ENCODE measurements around the gene OVCH2.

OVCH2 gene

DNA sequence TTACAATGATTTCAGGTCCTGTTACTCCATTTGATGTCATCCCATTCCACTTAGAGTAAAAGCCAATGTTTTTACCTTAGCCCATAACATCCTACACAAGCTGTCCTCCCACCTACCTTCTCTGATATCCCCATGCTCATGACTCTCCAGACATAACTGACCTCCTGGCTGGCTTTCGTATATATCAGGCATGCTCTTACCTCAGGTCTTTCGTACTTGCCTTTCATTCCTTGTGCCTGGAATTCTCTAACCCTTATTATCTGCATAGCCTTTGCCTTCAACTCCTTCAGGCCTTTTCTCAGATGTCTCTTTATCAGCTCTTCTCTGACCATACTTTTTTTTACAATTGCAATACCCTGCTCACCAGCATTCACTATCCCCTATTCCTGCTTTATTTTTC, 22.7 kb downstream of the OVCH2 start:
- no peak for DNase-seq (ENCODE audit: low spot score)
- TF ChIP-seq, protein P1, sequence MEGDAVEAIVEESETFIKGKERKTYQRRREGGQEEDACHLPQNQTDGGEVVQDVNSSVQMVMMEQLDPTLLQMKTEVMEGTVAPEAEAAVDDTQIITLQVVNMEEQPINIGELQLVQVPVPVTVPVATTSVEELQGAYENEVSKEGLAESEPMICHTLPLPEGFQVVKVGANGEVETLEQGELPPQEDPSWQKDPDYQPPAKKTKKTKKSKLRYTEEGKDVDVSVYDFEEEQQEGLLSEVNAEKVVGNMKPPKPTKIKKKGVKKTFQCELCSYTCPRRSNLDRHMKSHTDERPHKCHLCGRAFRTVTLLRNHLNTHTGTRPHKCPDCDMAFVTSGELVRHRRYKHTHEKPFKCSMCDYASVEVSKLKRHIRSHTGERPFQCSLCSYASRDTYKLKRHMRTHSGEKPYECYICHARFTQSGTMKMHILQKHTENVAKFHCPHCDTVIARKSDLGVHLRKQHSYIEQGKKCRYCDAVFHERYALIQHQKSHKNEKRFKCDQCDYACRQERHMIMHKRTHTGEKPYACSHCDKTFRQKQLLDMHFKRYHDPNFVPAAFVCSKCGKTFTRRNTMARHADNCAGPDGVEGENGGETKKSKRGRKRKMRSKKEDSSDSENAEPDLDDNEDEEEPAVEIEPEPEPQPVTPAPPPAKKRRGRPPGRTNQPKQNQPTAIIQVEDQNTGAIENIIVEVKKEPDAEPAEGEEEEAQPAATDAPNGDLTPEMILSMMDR (IDR thresholded peaks at IDR 0.05; ENCODE audit: extremely low read depth, missing control alignments) = no peak

DNA sequence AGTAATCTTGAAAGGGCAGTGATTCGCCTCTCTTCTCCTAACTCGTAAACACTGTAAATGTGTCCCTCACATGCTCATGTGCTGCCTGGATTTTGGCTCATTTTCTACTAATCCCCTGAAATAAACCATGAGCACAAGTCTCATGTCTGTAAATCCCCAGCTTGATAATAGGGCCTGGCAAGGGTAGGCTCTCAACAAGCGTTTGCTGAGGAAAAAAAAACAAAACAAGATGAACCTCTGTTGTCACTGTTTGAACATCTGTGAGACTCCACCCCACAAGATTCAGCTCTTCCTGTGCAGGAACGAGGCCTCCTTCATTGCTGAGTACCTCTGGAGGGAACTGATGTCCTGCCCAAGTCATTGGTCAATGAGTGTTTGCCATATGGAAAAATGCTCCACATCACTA, 28.5 kb downstream of the OVCH2 start:
- DNase-seq (ENCODE audit: low spot score) = no peak
- TF ChIP-seq, protein P1 (IDR thresholded peaks at IDR 0.05; ENCODE audit: extremely low read depth, missing control alignments) = no peak

DNA sequence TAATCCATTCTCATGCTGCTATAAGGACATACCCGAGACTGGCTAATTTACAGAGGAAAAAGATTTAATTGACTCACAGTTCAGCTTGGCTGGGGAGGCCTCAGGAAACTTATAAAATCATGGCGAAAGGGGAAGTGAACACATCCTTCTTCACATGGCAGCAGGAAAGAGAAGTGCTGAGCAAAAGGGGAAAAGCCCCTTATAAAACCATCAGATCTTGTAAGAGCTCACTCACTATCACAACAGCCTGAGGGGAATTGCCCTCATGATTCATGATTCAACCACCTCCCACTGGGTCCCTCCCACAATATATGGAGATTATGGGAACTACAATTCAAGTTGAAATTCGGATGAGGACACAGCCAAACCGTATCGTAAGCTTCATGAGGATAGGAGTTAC, 29.2 kb downstream of the OVCH2 start:
- TF ChIP-seq, protein P1 (IDR thresholded peaks at IDR 0.05; ENCODE audit: extremely low read depth, missing control alignments) = no peak
- DNase-seq (ENCODE audit: low spot score) = no peak

DNA sequence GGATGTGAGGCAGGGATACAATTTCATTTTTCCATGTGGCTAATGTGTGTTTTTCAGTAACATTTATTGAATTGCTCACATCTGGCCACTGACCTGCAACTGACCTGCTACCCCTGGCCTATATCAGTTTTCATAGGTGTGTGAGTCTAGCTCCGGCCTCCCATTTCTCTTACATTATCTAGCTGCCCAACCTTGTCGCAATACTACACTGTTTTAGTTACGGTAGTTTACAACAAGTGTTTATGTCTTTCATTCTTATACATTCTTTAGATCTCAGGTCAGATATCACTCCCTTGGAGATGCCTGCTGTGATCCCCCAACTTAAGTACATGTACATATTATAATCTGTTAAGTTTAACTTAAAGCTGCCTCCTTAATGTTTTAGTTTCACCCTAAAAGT, 30.6 kb downstream of the OVCH2 start:
- no peak for DNase-seq (ENCODE audit: low spot score)
- TF ChIP-seq, protein P1 (IDR thresholded peaks at IDR 0.05; ENCODE audit: extremely low read depth, missing control alignments) = no peak

DNA sequence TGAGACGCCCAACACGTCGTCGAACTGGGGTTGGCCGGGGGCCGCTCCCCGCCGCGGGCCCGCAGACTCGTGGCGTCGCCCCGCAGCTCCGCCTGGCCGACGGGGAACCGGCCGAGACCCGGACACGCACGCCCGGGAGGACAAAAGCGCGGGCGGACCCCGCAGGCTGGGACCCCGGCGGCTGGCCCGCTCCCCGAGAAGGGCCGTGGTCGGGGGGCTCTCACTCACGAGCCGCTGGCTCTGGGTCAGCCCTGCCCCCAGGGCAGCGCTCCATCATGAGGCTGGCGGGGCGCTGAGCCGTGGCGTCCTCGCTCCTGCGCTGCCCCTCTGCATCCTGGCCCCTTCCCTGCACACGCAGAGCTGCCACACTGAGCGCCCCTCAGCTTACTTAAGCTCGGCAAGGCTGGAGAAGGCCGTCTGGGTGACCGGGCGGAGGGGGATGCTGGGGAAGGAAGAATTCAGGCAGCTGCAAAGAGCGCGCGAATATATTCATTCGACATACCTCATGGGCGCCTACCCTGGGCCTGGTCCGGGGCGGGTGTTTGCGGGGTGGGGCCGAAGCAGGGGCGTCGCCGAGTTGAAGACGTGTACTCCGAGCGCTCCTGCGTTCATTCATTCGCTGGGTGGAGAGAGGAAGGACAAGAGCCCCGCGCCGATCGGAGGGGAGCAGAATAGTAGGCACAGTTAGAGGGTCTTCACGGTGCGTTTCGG, 32.4 kb downstream of the OVCH2 start:
- TF ChIP-seq, protein P1 (IDR thresholded peaks at IDR 0.05; ENCODE audit: extremely low read depth, missing control alignments) = no peak
- DNase-seq (ENCODE audit: low spot score) = peak; percentile 80

DNA sequence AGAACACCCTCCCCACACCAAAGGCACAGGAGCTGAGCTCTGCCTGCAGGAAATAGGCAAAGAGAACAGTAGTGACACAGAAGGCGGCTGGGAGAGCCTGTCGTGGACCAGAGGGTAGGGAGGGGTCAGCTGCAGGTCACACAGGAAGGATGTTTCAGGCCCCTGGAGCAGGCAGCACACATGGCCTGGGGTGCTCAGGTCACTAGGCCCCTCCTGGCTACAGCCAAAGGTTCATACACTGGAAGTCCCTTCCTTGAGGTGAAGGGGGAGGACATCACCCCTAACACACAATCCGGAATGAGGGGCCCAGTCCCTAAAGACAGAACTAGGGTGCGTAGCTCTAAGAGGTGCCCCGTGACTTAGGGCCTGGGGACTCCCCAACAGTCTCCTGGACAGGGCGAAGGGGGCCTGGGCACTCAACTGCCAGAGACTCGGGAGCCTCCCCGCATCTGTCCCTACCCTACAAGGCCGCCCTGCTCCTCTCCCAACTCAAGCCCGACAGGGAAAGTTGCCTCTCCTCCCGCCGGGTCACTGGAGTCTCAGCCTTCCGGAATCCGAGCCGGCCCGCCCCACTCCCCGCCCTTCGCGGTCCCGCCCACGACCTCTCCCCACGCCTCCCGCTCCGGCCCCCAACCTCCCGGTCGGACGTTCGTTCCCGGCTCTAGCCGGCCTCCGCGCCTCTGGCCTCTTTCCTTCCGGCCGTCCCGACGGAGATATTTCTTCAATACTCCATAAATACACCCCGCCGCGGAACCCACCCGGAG, 33.1 kb downstream of the OVCH2 start, which contains the start of gene CYB5R2:
Gene CYB5R2, minus strand, starts transcription at position 541 of the 764 bp plus-strand sequence. CDS start 675 bp downstream, outside the sequence.
- TF ChIP-seq, protein P1 (IDR thresholded peaks at IDR 0.05; ENCODE audit: extremely low read depth, missing control alignments) = no peak
- DNase-seq (ENCODE audit: low spot score) = peak; percentile 79

DNA sequence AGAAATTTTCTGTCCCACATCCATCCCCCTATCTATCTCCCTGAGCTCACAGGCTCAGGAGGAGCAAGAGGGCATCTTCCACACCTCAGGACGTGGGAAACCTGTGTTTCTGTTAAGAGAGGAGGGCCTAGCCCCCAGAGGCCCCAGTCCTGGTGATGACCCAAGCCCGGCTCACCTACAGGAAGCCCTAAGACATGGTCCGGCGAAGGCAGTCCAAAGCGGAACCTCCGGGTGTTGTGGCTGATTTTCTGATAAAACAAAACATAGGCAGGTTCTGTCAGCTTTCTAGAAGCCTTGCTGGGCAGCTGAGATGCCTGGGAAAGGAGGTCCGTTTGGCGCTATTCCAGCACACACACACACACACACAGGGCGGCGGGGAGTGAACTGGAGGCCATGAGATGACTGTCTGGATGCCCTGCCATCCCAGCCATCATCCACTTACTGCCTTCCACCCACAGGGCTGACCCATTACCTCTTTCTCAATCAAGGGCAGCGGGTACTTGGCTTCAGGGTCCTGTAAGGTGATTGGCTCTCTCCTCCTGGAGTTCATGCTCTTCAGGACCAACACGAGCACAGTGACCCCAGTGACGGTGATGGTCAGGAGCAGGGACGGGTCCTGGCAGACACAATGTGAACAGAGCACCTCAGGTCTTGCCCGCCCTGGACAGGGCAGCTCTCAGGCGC, 33.9 kb downstream of the OVCH2 start:
- TF ChIP-seq, protein P1 (IDR thresholded peaks at IDR 0.05; ENCODE audit: extremely low read depth, missing control alignments) = no peak
- peak; percentile 49 for DNase-seq (ENCODE audit: low spot score)
